IPS-NIHi7 (cell line): ENCODE measurements around the gene OPN1MW.
"Not testable (repeated sequence)": the region's sequence is repeated elsewhere in the genome, so short reads cannot be mapped to it uniquely, and the experiment has no call there.

Experiments used
- DNase-seq: peaks from one replicate; pipeline ENCODE4 v3.0.0; 2012; ENCODE audit warnings: mixed read lengths; ENCODE audit errors: extremely low spot score

The OPN1MW gene

DNA sequence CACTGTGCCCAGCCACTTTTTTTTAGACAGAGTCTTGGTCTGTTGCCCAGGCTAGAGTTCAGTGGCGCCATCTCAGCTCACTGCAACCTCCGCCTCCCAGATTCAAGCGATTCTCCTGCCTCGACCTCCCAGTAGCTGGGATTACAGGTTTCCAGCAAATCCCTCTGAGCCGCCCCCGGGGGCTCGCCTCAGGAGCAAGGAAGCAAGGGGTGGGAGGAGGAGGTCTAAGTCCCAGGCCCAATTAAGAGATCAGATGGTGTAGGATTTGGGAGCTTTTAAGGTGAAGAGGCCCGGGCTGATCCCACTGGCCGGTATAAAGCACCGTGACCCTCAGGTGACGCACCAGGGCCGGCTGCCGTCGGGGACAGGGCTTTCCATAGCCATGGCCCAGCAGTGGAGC lies at the start of gene OPN1MW:
TSS of gene OPN1MW (plus strand) at position 301 of the 400 bp plus-strand sequence. CDS start at position 383, 82 bp downstream.
- not testable (repeated sequence) for DNase-seq

DNA sequence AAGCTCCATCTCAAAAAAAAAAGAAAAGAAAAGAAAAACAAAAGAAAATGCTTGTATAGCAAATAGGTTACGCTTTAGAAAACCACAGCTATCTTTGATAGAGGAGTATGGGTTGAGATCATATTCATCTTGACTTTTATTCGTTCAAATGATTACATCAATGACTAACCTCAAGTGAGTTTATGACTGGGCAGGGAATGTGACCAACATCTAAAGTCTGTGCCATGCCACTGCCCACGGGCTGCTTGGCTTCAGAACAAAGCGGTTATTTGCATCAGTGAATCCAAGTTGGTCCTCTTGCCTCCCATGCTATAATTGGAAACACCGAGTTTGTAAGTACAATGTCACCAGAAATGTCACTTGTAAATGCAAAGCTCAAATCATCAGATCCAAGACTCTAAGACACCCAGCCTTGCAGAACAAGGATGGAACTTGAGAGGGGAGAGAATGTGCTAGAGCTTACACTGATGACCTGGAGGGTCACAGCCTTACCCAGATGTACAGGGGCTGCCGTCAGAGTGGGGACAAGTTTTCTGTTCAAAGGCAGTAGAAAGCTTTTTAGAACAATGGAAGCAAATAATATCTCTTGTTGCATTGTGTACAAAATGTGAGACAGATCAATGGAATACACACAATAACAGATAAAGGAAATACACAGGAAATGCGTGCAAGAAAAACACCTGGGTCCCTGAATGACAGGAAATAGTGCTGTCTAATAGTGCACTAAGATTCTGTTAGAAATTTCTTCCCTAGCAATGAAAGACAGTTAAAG lies 46.8 kb upstream of the OPN1MW start:
- no peak for DNase-seq

DNA sequence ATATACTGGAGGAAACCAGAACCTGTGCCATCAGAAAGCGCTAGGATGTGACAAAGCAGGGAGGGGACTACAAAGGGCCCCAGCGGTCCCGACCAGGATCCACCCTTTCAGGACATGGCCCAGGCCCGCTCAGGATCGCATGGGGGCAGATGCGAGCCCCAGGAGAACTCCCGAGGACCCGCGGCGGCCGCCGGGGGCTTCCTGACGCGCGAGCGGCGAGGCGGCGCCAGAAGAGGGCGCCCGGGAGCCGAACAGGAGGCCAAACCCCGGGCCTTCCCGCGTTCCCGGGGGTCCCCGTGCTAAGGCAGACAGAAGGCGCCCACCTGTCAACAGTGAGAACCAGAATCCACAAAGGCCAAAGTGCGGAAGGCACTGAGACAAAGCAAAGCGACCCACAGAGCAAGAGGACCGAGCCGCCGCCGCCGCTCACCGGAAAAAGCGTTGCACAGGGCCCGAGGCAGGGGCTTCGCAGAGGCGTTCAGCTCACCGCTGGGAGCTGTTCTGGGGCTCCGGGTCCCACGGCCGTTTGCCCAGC lies 45.7 kb upstream of the OPN1MW start:
- DNase-seq = peak; percentile 85

- no peak for DNase-seq
Measured at GRCh38 chrX:154138857-154139256, 43.5 kb upstream of the OPN1MW start.

- DNase-seq = no peak
Measured at GRCh38 chrX:154140206-154140605, 42.2 kb upstream of the OPN1MW start.

DNA sequence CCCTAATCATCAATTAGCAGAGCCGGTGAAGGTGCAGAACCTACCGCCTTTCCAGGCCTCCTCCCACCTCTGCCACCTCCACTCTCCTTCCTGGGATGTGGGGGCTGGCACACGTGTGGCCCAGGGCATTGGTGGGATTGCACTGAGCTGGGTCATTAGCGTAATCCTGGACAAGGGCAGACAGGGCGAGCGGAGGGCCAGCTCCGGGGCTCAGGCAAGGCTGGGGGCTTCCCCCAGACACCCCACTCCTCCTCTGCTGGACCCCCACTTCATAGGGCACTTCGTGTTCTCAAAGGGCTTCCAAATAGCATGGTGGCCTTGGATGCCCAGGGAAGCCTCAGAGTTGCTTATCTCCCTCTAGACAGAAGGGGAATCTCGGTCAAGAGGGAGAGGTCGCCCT lies 41.7 kb upstream of the OPN1MW start:
- DNase-seq = no peak

- DNase-seq = no peak
Measured at GRCh38 chrX:154142386-154142785, 40.0 kb upstream of the OPN1MW start.

DNA sequence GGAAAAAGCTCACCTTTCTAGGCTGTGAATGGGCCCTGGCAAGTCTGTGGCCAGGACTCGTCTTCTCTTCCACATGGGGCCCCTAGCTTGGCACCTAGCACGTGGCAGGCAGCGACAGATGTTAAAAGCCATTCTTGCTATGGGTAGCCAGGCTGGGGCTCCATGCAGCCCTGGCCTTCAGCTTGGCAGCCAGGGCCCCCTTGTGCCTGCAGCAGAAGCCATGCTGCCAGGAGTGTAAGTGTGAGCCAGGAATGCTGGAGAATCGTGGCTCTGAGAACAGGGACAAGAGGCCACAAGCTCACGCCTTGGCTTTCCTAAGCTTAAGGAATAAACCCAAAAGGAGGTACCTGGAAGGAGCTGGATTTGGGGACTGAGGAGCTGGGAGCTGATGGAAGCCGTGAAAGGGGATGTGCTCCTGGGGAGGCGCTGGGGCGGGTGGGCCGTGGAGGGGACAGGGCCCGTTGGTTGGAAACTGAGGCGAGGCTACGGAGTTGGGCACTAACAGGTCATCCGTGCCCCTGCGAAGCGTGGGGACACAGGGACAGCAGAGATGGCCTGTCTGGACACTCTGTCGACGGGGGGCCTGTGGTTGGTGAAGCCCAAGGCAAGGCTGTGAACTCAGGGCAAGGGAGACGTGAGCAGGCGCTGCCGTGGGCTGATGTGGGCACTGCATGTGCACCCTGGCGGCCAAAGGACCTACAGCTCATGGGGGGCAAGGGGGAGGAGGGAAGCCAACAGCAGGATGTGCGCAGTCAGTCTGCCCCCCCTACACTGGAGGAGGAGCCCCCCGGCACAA lies 39.2 kb upstream of the OPN1MW start:
- no peak for DNase-seq

GRCh38 chrX:154144010-154144409 lies 38.4 kb upstream of the OPN1MW start, which contains the start of gene OPN1LW:
Gene OPN1LW, plus strand, starts transcription at chrX:154144243. Its CDS starts 41 bp downstream, at chrX:154144284.
- DNase-seq = not testable (repeated sequence)

DNA sequence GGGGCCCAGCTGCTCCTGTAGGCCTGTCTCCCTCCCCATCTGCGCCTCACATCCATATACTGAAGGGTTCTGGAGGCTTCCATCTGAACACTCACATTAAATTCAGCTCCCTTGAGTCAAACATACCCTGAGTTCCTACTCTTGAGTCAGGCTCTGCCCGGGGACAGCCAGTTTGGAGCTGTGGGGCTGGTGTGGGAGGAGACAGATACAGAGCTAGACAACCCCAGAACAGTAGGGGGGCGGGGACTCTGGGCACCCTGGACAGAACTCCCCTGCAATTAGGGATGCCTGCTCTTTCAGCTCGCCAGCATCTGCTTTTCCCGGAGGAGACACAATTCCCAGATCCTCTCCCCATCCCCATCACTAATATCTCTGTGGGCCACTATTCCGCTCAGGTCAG lies 31.4 kb upstream of the OPN1MW start:
- DNase-seq = not testable (repeated sequence)

DNA sequence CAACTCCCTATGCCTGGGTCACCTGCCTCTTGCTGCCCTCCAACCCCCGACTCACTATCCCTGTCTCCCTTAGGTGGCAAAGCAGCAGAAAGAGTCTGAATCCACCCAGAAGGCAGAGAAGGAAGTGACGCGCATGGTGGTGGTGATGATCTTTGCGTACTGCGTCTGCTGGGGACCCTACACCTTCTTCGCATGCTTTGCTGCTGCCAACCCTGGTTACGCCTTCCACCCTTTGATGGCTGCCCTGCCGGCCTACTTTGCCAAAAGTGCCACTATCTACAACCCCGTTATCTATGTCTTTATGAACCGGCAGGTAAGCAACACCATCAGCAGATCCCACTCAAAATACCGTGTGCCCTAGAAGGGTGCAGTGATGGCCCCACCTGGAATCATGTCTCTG lies 26.2 kb upstream of the OPN1MW start:
- DNase-seq = not testable (repeated sequence)

DNA sequence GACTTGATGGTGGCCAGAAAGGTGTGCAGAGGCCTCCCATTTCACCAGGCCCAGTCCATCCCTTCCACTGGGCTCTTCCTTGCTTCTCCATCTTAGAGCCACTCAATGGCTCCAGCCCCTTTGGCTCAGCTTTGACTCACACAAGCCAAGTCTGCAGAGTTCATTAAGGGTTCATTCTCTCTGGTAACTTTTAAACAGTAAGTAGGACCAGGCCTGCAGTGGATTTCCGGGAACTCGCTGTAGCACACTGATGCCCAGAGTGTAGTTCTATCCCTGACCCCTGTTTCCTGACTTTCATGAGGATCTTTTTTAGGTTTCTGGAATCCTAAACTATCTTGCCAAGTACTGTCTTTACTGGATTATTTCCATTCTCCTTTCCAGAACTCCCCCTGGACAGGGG lies 25.2 kb upstream of the OPN1MW start:
- not testable (repeated sequence) for DNase-seq

GRCh38 chrX:154159345-154159744 lies 23.1 kb upstream of the OPN1MW start:
- not testable (repeated sequence) for DNase-seq

DNA sequence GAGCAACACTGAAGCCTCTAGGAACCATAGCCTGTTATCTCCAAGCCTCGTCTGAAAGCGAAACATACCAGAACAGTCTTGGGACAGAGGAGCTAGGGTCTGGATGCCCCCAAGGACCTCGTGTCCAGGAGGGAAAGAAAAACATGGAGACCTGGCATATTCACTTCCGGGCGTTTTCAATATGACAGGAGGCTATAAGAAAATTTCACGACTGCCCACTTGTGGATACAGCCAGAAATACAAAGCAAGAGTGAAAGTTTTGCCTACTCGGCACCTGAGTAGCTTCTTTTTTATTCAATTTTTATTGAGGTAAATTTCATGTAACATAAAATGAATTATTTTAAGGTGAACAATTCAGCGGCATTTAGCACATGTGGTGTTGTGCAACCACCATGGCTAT lies 17.5 kb upstream of the OPN1MW start:
- DNase-seq = not testable (repeated sequence)

DNA sequence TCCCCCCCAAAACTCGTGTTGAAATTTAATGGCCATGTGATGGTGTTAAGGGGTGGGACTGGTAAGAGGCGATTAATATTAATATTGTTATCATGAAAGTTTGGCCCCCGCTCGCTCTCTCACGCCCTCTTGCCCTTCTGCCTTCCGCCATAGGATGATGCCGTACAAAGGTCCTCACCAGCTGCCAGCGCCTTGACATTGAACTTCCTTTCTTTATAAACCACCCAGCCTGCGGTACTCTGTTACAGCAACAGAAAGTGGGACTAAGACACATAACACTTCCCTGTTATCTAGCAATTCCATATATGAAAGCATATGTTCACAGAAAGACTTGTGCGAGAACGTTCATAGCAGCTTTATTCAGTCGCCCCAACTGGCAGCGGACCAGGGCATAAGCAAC lies 14.0 kb upstream of the OPN1MW start:
- DNase-seq = not testable (repeated sequence)

DNA sequence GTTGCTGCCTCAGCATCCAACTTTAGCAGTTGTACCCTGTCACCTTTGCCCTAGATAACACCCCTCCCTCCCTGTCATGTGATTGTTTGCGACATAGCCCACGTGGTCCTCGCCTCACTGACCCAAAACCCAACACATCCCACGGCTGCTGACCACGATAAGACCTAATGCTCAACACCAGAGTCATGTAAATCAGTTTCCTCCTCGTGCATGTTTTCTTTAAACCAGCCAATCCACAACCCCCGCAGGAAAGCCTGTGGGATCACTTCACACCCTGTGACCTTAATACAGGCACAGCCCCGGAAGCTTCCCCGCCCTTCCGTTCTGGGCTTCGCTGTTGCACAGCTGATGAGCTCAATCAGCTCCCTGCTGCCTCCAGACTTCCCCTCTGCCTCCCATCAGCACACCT lies 9.9 kb upstream of the OPN1MW start:
- DNase-seq = not testable (repeated sequence)

- not testable (repeated sequence) for DNase-seq
Measured at GRCh38 chrX:154174356-154174755, 8.0 kb upstream of the OPN1MW start.

- not testable (repeated sequence) for DNase-seq
Measured at GRCh38 chrX:154183794-154184193, 1.4 kb downstream of the OPN1MW start.

- DNase-seq = not testable (repeated sequence)
Measured at GRCh38 chrX:154192846-154193245, 10.4 kb downstream of the OPN1MW start.

DNA sequence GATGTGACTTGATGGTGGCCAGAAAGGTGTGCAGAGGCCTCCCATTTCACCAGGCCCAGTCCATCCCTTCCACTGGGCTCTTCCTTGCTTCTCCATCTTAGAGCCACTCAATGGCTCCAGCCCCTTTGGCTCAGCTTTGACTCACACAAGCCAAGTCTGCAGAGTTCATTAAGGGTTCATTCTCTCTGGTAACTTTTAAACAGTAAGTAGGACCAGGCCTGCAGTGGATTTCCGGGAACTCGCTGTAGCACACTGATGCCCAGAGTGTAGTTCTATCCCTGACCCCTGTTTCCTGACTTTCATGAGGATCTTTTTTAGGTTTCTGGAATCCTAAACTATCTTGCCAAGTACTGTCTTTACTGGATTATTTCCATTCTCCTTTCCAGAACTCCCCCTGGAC lies 11.9 kb downstream of the OPN1MW start:
- not testable (repeated sequence) for DNase-seq

DNA sequence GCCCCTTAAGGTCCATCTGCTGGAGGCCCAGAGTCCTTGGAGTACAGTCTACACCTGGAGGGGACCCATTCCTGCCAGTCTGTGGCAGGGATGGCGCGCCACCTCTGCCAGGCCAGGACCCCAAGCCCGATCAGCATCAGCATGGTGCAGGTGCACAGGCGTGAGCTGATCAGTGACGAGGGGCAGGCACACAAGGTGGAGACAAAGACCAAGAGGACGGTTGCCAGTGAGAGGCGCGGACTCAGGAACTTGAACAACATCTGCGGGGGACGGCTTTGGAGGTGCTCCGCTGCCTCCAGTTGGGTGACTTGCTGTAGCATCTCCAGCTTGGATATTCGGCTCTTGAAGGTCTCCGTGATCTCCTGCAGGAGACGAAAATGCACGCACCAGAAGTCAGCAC lies 14.1 kb downstream of the OPN1MW start:
- not testable (repeated sequence) for DNase-seq

- not testable (repeated sequence) for DNase-seq
Measured at GRCh38 chrX:154209670-154210418, 27.4 kb downstream of the OPN1MW start.
